PC-3 (cell line): ENCODE results near the gene CYTH1. TPM values are rescaled to one million over a fixed set of nuclear protein-coding genes. Genes with fewer than 3 reads are reported as not detected.
A peak's percentile ranks its signal among the peaks of the same experiment; 100 is the strongest.

Experiments
- ATAC-seq: fragments of 200-7000 bp; cut with Tn5 transposase; 2 replicates; pipeline ENCODE4 v1.9.1; 2020; ENCODE audit warnings: mild to moderate bottlenecking, moderate library complexity
- BruUV-seq: library from RNA; stranded (reverse); fragments of 400-500 nt; replicated peaks from 2 replicates; lab custom pipeline; 2021; lab: Mats Ljungman, UMichigan
- CTCF ChIA-PET: fragments of 300-600 bp; sonication (Branson Sonifier 250); formaldehyde crosslinking; loops from one replicate; lab custom pipeline; 2022; ENCODE audit warnings: antibody characterized with exemption; lab: Charles Lee
- POLR2A ChIA-PET: fragments of 300-600 bp; sonication (Branson Sonifier 250); formaldehyde crosslinking; loops from one replicate; lab custom pipeline; 2022; ENCODE audit warnings: antibody characterized with exemption; ENCODE audit not compliant: unreplicated experiment; lab: Charles Lee
- DNase-seq: peaks from one replicate; pipeline ENCODE4 v3.0.0-alpha.2; 2015
- H2AFZ ChIP-seq: fragments of 300-600 bp; sonication (generic); 2 replicates; pipeline ENCODE4 v1.6.0; 2016; ENCODE audit warnings: antibody characterized with exemption, low read length
- H3F3A ChIP-seq: fragments of 300-600 bp; sonication (generic); one replicate; pipeline ENCODE4 v1.6.0; 2017; ENCODE audit warnings: antibody characterized with exemption, low read length, control low read depth, mild to moderate bottlenecking; ENCODE audit not compliant: unreplicated experiment
- H3K27ac ChIP-seq: fragments of 300-600 bp; sonication (generic); 2 replicates; pipeline ENCODE4 v1.5.1; 2016; ENCODE audit warnings: mild to moderate bottlenecking, low read length
- H3K27me3 ChIP-seq: fragments of 300-600 bp; sonication (generic); 2 replicates; pipeline ENCODE4 v1.6.1; 2016; ENCODE audit warnings: low read length, mixed read lengths
- H3K36me3 ChIP-seq: fragments of 300-600 bp; sonication (generic); 2 replicates; pipeline ENCODE4 v1.6.1; 2016; ENCODE audit warnings: low read depth, mixed run types, low read length, mixed read lengths
- H3K4me1 ChIP-seq: fragments of 300-600 bp; sonication (generic); 2 replicates; pipeline ENCODE4 v1.5.1; 2016; ENCODE audit warnings: low read length; ENCODE audit not compliant: insufficient read depth
- H3K4me2 ChIP-seq: fragments of 300-600 bp; sonication (generic); 2 replicates; pipeline ENCODE4 v1.6.0; 2016; ENCODE audit warnings: low read length
- H3K4me3 ChIP-seq: fragments of 300-600 bp; sonication (generic); 2 replicates; pipeline ENCODE4 v1.5.1; 2016; ENCODE audit warnings: mild to moderate bottlenecking, low read length, mixed read lengths
- H3K79me2 ChIP-seq: fragments of 300-600 bp; sonication (generic); 2 replicates; pipeline ENCODE4 v1.6.1; 2017; ENCODE audit warnings: low read length, mixed read lengths
- H3K9ac ChIP-seq: fragments of 300-600 bp; sonication (generic); 2 replicates; pipeline ENCODE4 v1.6.0; 2016; ENCODE audit warnings: mild to moderate bottlenecking, low read length
- H3K9me2 ChIP-seq: fragments of 300-600 bp; sonication (generic); replicated peaks from 2 replicates; pipeline ENCODE4 v1.6.1; 2016; ENCODE audit warnings: mixed run types, low read length, mixed read lengths
- H3K9me3 ChIP-seq: fragments of 300-600 bp; sonication (generic); 2 replicates; pipeline ENCODE4 v1.6.1; 2016; ENCODE audit warnings: low read length, mixed read lengths
- H4K20me1 ChIP-seq: fragments of 300-600 bp; sonication (generic); 2 replicates; pipeline ENCODE4 v1.6.1; 2016; ENCODE audit warnings: low read length, mixed read lengths
- EZH2 ChIP-seq: fragments of 300-600 bp; sonication (generic); IDR thresholded peaks from one replicate; pipeline ENCODE4 v1.6.1; 2017; ENCODE audit warnings: antibody characterized with exemption, mild to moderate bottlenecking, low read length; ENCODE audit not compliant: unreplicated experiment
- EZH2phosphoT487 ChIP-seq: fragments of 300-600 bp; sonication (generic); IDR thresholded peaks from 2 replicates; pipeline ENCODE4 v1.6.1; 2018; ENCODE audit warnings: mild to moderate bottlenecking, antibody characterized with exemption, low read length, borderline replicate concordance
- intact Hi-C: fragments of 100-400 bp; cut with micrococcal nuclease; formaldehyde crosslinking; loops from 2 replicates; pipeline ENCODE4 v1.9.0; 2023
- total RNA-seq: library from RNA; depleted of rRNA; stranded (reverse); fragments of >200 nt; gene quantifications from 2 replicates; pipeline ENCODE4 v1.2.3, GENCODE V29; 2014
- TF ChIP-seq, protein P1 (sequence below): fragments of 300-600 bp; sonication (generic); conservative IDR thresholded peaks from 2 replicates; pipeline ENCODE4 v1.5.1; 2017; ENCODE audit warnings: antibody characterized with exemption, low read depth, mild to moderate bottlenecking, low read length

Gene CYTH1
- total RNA-seq, 1 experiment from 2014 or later, result 29.7 TPM

DNA sequence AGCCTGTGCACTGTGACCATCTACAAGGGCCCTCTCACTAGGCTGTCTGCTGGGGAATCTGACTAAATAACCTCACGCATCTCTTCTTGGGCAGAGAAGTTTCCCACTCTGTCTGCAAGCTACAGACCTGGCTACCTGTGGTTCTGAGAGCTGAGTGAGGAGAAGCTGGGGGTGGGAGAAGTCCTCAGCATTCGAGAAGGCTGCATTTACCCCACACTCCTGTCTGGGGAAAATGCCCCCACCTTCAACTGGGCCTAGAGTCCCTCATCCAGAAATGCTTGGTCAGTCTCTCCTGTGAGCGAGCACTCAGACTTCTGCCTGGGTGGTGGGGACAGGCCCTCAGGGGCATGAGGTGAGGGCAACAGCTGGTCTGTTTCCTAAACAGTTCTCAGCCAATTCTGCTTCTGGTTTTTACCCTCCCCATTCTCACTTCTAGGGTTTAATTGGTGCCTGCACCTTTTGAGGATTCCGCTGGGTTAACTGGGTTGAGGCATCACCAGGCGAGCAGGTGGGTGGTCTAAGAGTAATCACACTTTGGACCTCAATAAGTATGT is 98.6 kb downstream of the CYTH1 start:
- H3K27me3 ChIP-seq, result no peaks in the 10 kb centered on the region
- peaks cover 22% of the 10 kb centered on the region; the same call in 1 of the 2 replicates for H3K36me3 ChIP-seq
- H4K20me1 ChIP-seq, result no peaks in the 10 kb centered on the region
- H3K27ac ChIP-seq, result no peak overlapping the region
- BruUV-seq, result no TSS peak
- no peak overlapping the region for H3K9ac ChIP-seq
- H2AFZ ChIP-seq, result no peak overlapping the region
- ChIA-PET POLR2A (no interaction called here), CTCF (no interaction called here)
- H3K9me3 ChIP-seq, result no peaks in the 10 kb centered on the region
- no peaks in the 10 kb centered on the region for H3K9me2 ChIP-seq
- intact Hi-C loops, result no loop called here
- H3K4me2 ChIP-seq, result no peak overlapping the region
- TF ChIP-seq EZH2phosphoT487 (no peak), EZH2 (no peak)
- TF ChIP-seq, protein P1, sequence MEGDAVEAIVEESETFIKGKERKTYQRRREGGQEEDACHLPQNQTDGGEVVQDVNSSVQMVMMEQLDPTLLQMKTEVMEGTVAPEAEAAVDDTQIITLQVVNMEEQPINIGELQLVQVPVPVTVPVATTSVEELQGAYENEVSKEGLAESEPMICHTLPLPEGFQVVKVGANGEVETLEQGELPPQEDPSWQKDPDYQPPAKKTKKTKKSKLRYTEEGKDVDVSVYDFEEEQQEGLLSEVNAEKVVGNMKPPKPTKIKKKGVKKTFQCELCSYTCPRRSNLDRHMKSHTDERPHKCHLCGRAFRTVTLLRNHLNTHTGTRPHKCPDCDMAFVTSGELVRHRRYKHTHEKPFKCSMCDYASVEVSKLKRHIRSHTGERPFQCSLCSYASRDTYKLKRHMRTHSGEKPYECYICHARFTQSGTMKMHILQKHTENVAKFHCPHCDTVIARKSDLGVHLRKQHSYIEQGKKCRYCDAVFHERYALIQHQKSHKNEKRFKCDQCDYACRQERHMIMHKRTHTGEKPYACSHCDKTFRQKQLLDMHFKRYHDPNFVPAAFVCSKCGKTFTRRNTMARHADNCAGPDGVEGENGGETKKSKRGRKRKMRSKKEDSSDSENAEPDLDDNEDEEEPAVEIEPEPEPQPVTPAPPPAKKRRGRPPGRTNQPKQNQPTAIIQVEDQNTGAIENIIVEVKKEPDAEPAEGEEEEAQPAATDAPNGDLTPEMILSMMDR, result no peak
- no peaks in the 10 kb centered on the region for H3F3A ChIP-seq
- no peak for DNase-seq
- no peak overlapping the region for H3K4me3 ChIP-seq
- no peaks in the 10 kb centered on the region for H3K79me2 ChIP-seq
- H3K4me1 ChIP-seq, result peaks cover 32% of the 10 kb centered on the region
- no peak for ATAC-seq

DNA sequence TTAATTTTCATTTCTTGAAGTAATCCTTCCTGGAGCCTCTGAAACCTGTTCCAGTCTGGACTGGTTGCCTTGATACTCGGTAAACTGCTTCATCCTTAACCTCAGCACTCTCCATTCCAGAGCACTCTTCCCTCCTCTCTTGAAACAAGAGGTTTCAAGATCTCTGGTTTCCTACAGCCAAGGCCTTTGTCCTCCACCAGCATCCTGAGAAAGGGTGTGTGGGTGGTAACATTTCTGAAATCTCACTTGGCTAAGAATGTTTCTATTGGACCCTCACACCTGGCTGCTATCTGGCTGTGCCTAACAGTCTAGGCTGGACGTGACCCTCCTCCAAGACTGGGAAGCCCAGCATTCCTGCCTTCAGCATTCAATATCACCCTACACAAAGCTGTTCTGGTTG is 99.7 kb downstream of the CYTH1 start:
- Histone ChIP-seq H4K20me1 (no peaks in the 10 kb centered on the region), H3K79me2 (no peaks in the 10 kb centered on the region), H2AFZ (no peak overlapping the region), H3K9me3 (no peaks in the 10 kb centered on the region), H3K27me3 (no peaks in the 10 kb centered on the region), H3K4me2 (no peak overlapping the region), H3F3A (no peaks in the 10 kb centered on the region), H3K9ac (no peak overlapping the region), H3K4me3 (no peak overlapping the region), H3K27ac (no peak overlapping the region), H3K4me1 (peaks cover 32% of the 10 kb centered on the region), H3K36me3 (peaks cover 12% of the 10 kb centered on the region; the same call in 1 of the 2 replicates), H3K9me2 (no peaks in the 10 kb centered on the region)
- intact Hi-C loops, result no loop called here
- no peak for DNase-seq
- BruUV-seq, result no TSS peak
- ChIA-PET CTCF (no interaction called here), POLR2A (no interaction called here)
- ATAC-seq, result no peak
- TF ChIP-seq EZH2 (no peak), EZH2phosphoT487 (no peak)
- TF ChIP-seq, protein P1, result no peak

DNA sequence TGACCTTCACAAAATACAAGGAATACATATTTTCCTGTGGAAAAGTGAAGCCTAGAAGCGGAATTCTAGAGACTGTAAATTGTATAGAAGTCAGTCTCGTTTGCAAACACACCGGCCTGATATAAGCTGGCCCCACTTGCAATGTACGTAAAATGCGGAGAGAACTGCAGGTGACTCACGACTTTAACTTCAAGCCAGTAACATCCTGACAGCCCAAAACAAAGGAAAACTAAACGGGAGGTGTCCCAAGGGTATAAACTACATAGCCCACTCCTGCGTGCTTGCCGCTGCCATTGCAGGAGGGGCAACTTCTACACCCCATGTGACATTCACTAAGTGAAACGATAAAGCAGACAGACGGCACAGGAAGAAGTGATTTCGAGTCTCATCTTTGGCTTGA is 101.6 kb downstream of the CYTH1 start:
- Histone ChIP-seq H2AFZ (peak overlapping the region; percentile 27), H3K4me2 (peak overlapping the region; percentile 82), H3K9me2 (no peaks in the 10 kb centered on the region), H3F3A (no peaks in the 10 kb centered on the region), H3K27ac (peak overlapping the region; percentile 69), H3K27me3 (no peaks in the 10 kb centered on the region), H3K36me3 (peaks cover 12% of the 10 kb centered on the region; the same call in 1 of the 2 replicates), H3K9me3 (no peaks in the 10 kb centered on the region), H3K4me3 (peak overlapping the region; percentile 55), H3K4me1 (peaks cover 32% of the 10 kb centered on the region), H4K20me1 (no peaks in the 10 kb centered on the region), H3K79me2 (no peaks in the 10 kb centered on the region), H3K9ac (peak overlapping the region; percentile 22)
- POLR2A ChIA-PET, result no interaction called here
- ATAC-seq (peak; percentile 67), DNase-seq (peak; percentile 70)
- no TSS peak for BruUV-seq
- TF ChIP-seq EZH2phosphoT487, result no peak
- TF ChIP-seq, protein P1, result no peak
- no peak for TF ChIP-seq EZH2
- CTCF ChIA-PET, result interaction anchor here (0.6 kb wide), 1 partner anchor 28 kb away, joined by 3 read pairs; no protein-coding TSS in a partner anchor
- intact Hi-C loops, result loop anchor here (2.0 kb wide), 2 partner anchors 20 to 64 kb away; no protein-coding TSS in a partner anchor
